Uterus (tissue), 2 donors: ENCODE results near the gene PYGB.

ENCODE experiments used
- POLR2A ChIP-seq, 2 donors: fragments of 450-650 bp; IDR thresholded peaks; one replicate each; pipeline ENCODE4 v1.6.1; 2016; ENCODE audit warnings: antibody characterized with exemption in 2 of 2, mild to moderate bottlenecking in 1 of 2, moderate library complexity in 1 of 2
- TF ChIP-seq, protein P1 (sequence below), 4 experiments: fragments of 200-600 bp in 2 of 4; fragments of 450-650 bp in 2 of 4; sonication (generic) in 2 of 4; IDR thresholded peaks; one replicate each; pipeline ENCODE4 v1.5.1; 2016 to 2019; ENCODE audit warnings: antibody characterized with exemption in 4 of 4, mild to moderate bottlenecking in 2 of 4, moderate library complexity in 1 of 4

DNA sequence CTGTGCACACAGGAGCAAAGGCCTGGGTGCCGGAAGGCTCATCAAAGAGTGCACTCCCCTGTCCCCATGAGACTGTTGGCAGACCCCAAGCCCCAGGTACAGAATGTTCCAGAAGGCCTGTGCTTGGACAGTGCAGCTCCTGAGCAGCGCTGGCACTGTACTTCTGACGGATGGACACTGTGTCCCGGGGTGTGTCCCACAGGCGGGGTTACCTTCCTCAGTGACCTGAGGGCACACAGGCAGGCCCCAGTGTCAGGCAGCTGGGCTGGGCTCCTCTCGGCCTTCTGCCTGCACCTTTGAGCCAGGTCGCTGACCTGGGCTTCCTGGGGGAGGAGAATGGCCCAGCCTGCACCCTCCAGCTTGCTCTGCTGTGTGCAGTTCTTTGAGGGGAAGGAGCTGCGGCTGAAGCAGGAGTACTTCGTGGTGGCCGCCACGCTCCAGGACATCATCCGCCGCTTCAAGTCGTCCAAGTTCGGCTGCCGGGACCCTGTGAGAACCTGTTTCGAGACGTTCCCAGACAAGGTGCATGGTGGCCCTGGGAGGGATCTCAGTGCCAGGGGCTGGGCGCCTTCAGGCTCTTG, 30.1 kb downstream of the PYGB start:
- TF ChIP-seq, protein P1, sequence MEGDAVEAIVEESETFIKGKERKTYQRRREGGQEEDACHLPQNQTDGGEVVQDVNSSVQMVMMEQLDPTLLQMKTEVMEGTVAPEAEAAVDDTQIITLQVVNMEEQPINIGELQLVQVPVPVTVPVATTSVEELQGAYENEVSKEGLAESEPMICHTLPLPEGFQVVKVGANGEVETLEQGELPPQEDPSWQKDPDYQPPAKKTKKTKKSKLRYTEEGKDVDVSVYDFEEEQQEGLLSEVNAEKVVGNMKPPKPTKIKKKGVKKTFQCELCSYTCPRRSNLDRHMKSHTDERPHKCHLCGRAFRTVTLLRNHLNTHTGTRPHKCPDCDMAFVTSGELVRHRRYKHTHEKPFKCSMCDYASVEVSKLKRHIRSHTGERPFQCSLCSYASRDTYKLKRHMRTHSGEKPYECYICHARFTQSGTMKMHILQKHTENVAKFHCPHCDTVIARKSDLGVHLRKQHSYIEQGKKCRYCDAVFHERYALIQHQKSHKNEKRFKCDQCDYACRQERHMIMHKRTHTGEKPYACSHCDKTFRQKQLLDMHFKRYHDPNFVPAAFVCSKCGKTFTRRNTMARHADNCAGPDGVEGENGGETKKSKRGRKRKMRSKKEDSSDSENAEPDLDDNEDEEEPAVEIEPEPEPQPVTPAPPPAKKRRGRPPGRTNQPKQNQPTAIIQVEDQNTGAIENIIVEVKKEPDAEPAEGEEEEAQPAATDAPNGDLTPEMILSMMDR (IDR thresholded peaks at IDR 0.05), result no peak
- TF ChIP-seq POLR2A (IDR thresholded peaks at IDR 0.05), result no peak
